HUES64 (cell line): ENCODE results near the gene TIE1.
"Not testable (repeated sequence)": the region's sequence is repeated elsewhere in the genome, so short reads cannot be mapped to it uniquely, and the experiment has no call there.

Experiments used
- H3K27ac ChIP-seq: 2 replicates; pipeline ENCODE4 v1.7.0; 2013; ENCODE audit warnings: low read depth, low read length, inconsistent platforms
- H3K27me3 ChIP-seq: 2 replicates; pipeline ENCODE4 v1.6.1; 2013; ENCODE audit warnings: mild to moderate bottlenecking, low read length; ENCODE audit not compliant: insufficient read depth
- H3K36me3 ChIP-seq: 2 replicates; pipeline ENCODE4 v1.6.1; 2013; ENCODE audit warnings: mild to moderate bottlenecking, low read length; ENCODE audit not compliant: insufficient read depth
- H3K4me1 ChIP-seq: 2 replicates; pipeline ENCODE4 v1.6.1; 2013; ENCODE audit warnings: mild to moderate bottlenecking, low read length, moderate library complexity; ENCODE audit not compliant: insufficient read depth
- H3K4me3 ChIP-seq: 2 replicates; pipeline ENCODE4 v1.5.1; 2013; ENCODE audit warnings: mild to moderate bottlenecking, low read length, moderate library complexity
- H3K9ac ChIP-seq: 2 replicates; pipeline ENCODE4 v1.6.1; 2013; ENCODE audit warnings: mild to moderate bottlenecking, low read depth, low read length
- H3K9me3 ChIP-seq: 2 replicates; pipeline ENCODE4 v1.6.1; 2013; ENCODE audit warnings: low read depth, low read length; ENCODE audit not compliant: insufficient read depth
- WGBS: fragments of 150-250, 120-280 bp; methylation state at CpG from one replicate; pipeline ENCODE4 v1.1.7; 2013; ENCODE audit warnings: missing lambda C conversion rate; 5-methylcytosine and 5-hydroxymethylcytosine counted together

The TIE1 gene

DNA sequence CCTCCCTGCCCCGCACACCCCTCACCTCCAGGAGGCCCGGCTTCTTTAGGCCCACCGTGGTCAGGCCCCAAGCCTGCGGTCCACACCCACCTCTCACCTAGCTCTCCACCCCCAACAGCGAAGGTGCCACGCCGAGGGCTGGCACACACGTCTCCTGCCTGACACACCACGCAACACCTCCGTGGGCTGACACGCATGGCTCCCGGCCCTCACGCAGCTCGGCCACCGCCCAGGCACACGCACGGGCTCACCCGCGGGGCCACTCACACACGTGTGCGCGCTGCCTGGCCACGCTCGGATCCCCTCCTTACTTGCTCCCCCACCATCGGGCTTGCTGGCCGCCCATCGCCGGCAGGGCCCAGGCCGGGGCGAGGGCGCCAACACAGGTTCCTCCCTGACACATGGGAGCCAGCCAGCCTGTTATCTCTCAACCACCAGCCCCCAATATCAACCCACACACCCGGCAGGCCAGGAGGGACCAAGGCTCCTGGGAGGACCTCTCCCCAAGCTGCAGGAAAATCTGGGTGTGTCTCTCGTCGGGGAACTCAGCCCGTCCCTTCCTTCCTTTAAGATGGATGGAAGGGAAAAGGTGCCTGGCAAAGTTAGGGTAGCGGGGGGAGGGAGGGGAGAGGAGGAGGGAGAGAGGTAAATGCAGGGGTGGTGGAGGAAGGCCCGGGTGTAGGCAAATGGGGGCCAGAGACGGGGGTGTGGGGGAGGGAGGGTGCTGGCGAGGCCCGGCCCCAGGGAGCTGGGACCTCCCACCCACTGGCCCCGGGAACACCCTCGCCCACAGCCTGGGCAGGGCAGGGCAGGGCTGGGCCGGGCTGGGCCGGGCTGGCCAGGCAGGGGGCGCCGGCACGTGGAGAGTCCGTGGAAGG lies 66.5 kb downstream of the TIE1 start:
- no peaks in the 10 kb centered on the region for H3K27me3 ChIP-seq
- H3K9ac ChIP-seq = peak overlapping the region; percentile 77
- H3K36me3 ChIP-seq = peaks cover 31% of the 10 kb centered on the region
- peaks cover 15% of the 10 kb centered on the region for H3K4me1 ChIP-seq
- H3K4me3 ChIP-seq = peak overlapping the region; percentile 92
- peak overlapping the region; percentile 84; the same call in 1 of the 2 replicates for H3K27ac ChIP-seq
- WGBS = 4% methylated on average over 48 of the region's 48 CpGs
- no peaks in the 10 kb centered on the region for H3K9me3 ChIP-seq

DNA sequence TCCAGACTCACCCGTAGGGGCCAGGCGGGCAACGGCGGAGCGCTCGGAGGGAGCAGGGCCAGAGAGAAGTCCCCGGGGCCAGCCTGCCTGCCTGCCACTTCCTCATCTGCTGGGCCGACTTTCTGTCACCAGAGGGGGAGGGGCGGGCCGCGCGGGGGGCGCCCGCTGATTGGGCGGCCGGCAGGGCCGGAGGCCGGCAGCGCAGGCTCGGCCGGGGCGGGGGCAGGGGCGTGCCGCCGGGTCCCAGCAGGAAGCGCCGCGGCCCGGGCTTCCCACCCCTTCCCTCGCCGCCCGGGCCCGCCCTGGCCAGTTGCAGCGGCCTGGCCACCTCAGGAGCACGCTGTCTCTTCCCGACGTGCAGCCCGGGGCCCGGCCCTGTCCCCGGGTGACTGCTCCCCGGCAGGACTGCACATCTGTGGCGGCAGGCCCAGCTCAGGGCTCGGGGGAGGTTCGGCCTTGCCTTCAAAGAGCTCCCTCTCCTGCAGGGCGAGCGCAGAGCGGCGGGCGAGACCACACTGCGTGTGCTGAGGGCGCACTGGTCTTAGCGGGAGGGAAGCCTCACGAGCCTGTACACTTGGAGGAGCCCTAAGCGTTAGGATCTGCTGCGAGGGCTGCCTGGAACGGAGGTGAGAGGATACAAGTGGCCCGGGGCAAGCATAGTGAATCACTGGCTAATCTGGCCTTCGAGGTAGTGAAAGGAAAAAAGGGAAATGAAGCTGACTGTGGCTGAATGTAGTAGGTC lies 67.3 kb downstream of the TIE1 start, which contains the start of gene ELOVL1:
Gene ELOVL1 (minus strand): TSS at position 108 of the 742 bp plus-strand sequence. CDS start 2,402 bp downstream, outside the sequence.
- H3K27ac ChIP-seq = peak within 1 kb of the TSS; percentile 93
- H3K9ac ChIP-seq = peak within 1 kb of the TSS; percentile 81
- WGBS = 1% methylated on average over 58 of the region's 58 CpGs
- peaks cover 15% of the 10 kb centered on the region for H3K4me1 ChIP-seq
- no peaks in the 10 kb centered on the region for H3K9me3 ChIP-seq
- H3K36me3 ChIP-seq = peaks cover 24% of the 10 kb centered on the region
- peak within 1 kb of the TSS; percentile 92 for H3K4me3 ChIP-seq
- no peaks in the 10 kb centered on the region for H3K27me3 ChIP-seq

DNA sequence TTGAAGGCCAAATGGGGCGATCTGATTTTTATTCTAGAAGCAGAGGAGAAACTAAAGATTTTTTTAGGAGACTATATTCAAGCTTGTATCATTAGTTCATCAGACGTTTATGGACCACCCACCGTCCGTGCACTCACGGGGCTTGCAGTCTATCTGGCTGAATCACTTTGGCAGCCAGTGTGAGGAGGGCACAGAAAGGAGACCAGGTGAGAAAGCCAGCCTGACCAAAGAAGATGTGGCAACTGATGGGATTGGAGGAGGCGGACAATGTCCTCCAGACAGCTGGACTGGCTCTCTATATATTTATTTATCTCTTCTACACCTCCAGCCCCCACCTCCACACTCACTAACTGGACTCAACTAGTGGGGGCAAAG lies 67.9 kb downstream of the TIE1 start:
- Histone ChIP-seq H3K9ac (peak overlapping the region; percentile 81), H3K4me3 (peak overlapping the region; percentile 92), H3K4me1 (peaks cover 15% of the 10 kb centered on the region), H3K36me3 (peaks cover 18% of the 10 kb centered on the region), H3K9me3 (no peaks in the 10 kb centered on the region), H3K27ac (peak overlapping the region; percentile 93), H3K27me3 (no peaks in the 10 kb centered on the region)
- WGBS = 30% methylated on average over 5 of the region's 6 CpGs

DNA sequence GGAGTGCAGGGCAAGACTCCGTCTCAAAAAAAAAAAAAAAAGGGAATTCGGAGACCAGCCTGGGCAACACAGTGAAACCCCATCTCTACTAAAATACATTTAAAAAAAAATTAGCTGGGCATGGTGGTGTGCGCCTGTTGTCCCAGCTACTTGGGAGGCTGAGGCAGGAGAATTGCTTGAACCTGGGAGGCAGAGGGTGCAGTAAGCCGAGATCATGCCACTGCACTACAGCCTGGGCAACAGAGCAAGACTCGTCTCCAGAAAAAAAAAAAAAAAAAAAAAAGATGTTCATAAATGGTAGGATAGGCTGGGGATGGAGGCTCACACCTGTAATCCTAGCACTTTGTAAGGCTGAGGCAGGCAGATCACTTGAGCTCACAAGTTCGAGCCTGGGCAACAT lies 69.0 kb downstream of the TIE1 start:
- H3K27ac ChIP-seq, H3K9ac ChIP-seq, H3K36me3 ChIP-seq, H3K27me3 ChIP-seq, H3K4me3 ChIP-seq, H3K9me3 ChIP-seq: not testable (repeated sequence)
- H3K4me1 ChIP-seq = peaks cover 15% of the 10 kb centered on the region
- WGBS = 99% methylated on average over 5 of the region's 6 CpGs

DNA sequence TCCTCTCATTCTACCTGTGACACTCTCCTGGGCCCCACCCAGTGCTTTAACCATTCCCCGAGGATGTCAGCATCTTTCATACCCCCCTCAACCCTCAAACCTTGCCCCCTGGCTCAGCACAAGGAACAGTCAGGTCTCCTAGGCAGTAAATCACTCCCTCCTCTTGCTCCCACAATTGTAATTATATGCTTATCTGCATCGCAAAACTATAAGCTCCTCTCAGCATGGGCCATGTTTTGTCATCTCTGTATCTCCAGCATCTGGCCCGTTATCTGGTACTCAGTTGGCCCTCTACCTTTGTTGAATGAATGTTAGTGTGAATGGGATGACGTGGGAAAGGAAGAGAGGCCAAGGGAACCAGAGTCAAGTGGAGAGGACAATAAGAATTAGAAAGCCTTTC lies 69.8 kb downstream of the TIE1 start:
- H3K4me1 ChIP-seq = peaks cover 11% of the 10 kb centered on the region
- H3K27ac ChIP-seq = no peak overlapping the region
- H3K9me3 ChIP-seq = no peaks in the 10 kb centered on the region
- no peak overlapping the region for H3K9ac ChIP-seq
- 79% methylated on average over 4 of the region's 4 CpGs for WGBS
- no peak overlapping the region for H3K4me3 ChIP-seq
- no peaks in the 10 kb centered on the region for H3K27me3 ChIP-seq
- no peaks in the 10 kb centered on the region for H3K36me3 ChIP-seq

DNA sequence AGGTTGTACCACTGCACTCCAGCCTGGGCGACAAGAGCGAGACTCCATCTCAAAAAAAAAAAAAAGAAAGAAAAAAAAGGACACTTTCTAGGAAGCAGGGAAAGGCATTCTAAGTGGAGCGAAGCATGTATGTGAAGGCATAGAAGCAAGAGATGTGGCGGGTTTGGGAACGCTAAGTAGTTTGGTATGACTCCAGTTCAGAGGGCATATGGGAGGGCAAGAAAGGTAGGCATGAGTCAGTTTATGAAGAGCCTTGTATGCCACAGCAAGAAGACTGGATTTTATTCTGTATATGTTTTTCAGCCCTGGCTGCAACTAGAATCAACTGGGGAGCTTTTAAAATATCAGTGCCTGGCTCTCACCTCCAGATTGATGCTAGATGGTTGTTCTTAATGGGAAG lies 71.4 kb downstream of the TIE1 start:
- Histone ChIP-seq H3K27ac (no peak overlapping the region), H3K4me3 (no peak overlapping the region)

More for the DNA sequence above, 71.4 kb downstream of the TIE1 start:
- no peaks in the 10 kb centered on the region for H3K36me3 ChIP-seq
- peaks cover 6% of the 10 kb centered on the region for H3K4me1 ChIP-seq
- no peaks in the 10 kb centered on the region for H3K27me3 ChIP-seq
- no peaks in the 10 kb centered on the region for H3K9me3 ChIP-seq
- H3K9ac ChIP-seq = no peak overlapping the region
- 90% methylated on average over 5 of the region's 5 CpGs for WGBS
